ENCODE results near the gene SPATS2L.
A peak's percentile ranks its signal among the peaks of the same experiment; 100 is the strongest.

Gene SPATS2L

GRCh38 chr2:200451511-200451910 is 145.0 kb downstream of the SPATS2L start:
- no peaks in the 10 kb centered on the region for H3K27me3 ChIP-seq (replicated peaks; ENCODE audit: control insufficient read depth, insufficient read depth, low read length)
- no peaks in the 10 kb centered on the region for H3K36me3 ChIP-seq (ENCODE audit: control insufficient read depth, insufficient read depth, low read length)
- no peak overlapping the region for H3K4me3 ChIP-seq (replicated peaks; ENCODE audit: low read depth, low read length)
- peak; percentile 9 for DNase-seq (ENCODE audit: extremely low read depth, insufficient read length)
- no peak for TF ChIP-seq CTCF (IDR thresholded peaks at IDR 0.05; ENCODE audit: insufficient read depth, low read length, poor library complexity, severe bottlenecking)

GRCh38 chr2:200452377-200452776 is 145.9 kb downstream of the SPATS2L start:
- H3K27me3 ChIP-seq (replicated peaks; ENCODE audit: control insufficient read depth, insufficient read depth, low read length): no peaks in the 10 kb centered on the region
- DNase-seq (ENCODE audit: extremely low read depth, insufficient read length): no peak
- H3K36me3 ChIP-seq (ENCODE audit: control insufficient read depth, insufficient read depth, low read length): no peaks in the 10 kb centered on the region
- no peak for TF ChIP-seq CTCF (IDR thresholded peaks at IDR 0.05; ENCODE audit: insufficient read depth, low read length, poor library complexity, severe bottlenecking)
- no peak overlapping the region for H3K4me3 ChIP-seq (replicated peaks; ENCODE audit: low read depth, low read length)

GRCh38 chr2:200453142-200453852 is 146.8 kb downstream of the SPATS2L start:
- Histone ChIP-seq H3K4me3 (replicated peaks; ENCODE audit: low read depth, low read length) (no peak overlapping the region), H3K27me3 (replicated peaks; ENCODE audit: control insufficient read depth, insufficient read depth, low read length) (no peaks in the 10 kb centered on the region), H3K36me3 (ENCODE audit: control insufficient read depth, insufficient read depth, low read length) (no peaks in the 10 kb centered on the region)
- TF ChIP-seq CTCF (IDR thresholded peaks at IDR 0.05; ENCODE audit: insufficient read depth, low read length, poor library complexity, severe bottlenecking): no peak
- DNase-seq (ENCODE audit: extremely low read depth, insufficient read length): no peak

GRCh38 chr2:200453853-200454534 is 147.5 kb downstream of the SPATS2L start:
- no peaks in the 10 kb centered on the region for H3K36me3 ChIP-seq (ENCODE audit: control insufficient read depth, insufficient read depth, low read length)
- no peak overlapping the region for H3K4me3 ChIP-seq (replicated peaks; ENCODE audit: low read depth, low read length)
- TF ChIP-seq CTCF (IDR thresholded peaks at IDR 0.05; ENCODE audit: insufficient read depth, low read length, poor library complexity, severe bottlenecking): peak; percentile 10
- H3K27me3 ChIP-seq (replicated peaks; ENCODE audit: control insufficient read depth, insufficient read depth, low read length): no peaks in the 10 kb centered on the region
- no peak for DNase-seq (ENCODE audit: extremely low read depth, insufficient read length)

GRCh38 chr2:200454927-200455801 is 148.7 kb downstream of the SPATS2L start:
- Histone ChIP-seq H3K27me3 (replicated peaks; ENCODE audit: control insufficient read depth, insufficient read depth, low read length) (no peaks in the 10 kb centered on the region), H3K4me3 (replicated peaks; ENCODE audit: low read depth, low read length) (no peak overlapping the region), H3K36me3 (ENCODE audit: control insufficient read depth, insufficient read depth, low read length) (no peaks in the 10 kb centered on the region)
- DNase-seq (ENCODE audit: extremely low read depth, insufficient read length): peak; percentile 42
- TF ChIP-seq CTCF (IDR thresholded peaks at IDR 0.05; ENCODE audit: insufficient read depth, low read length, poor library complexity, severe bottlenecking): no peak

All from GM06990 (cell line).